Epithelial cell of prostate (primary cell): Measurements from ENCODE around the gene EXOC3.
"Not testable (repeated sequence)": the region's sequence is repeated elsewhere in the genome, so short reads cannot be mapped to it uniquely, and the experiment has no call there.

Source experiments
- DNase-seq: peaks from one replicate; pipeline ENCODE4 v3.0.0-alpha.2; 2011; ENCODE audit warnings: low read depth, low spot score
- H3K27ac ChIP-seq: fragments of 450-650 bp; 2 replicates; pipeline ENCODE4 v1.5.1; 2017; ENCODE audit warnings: mild to moderate bottlenecking

Gene EXOC3

GRCh38 chr5:483011-483410, 40.0 kb downstream of the EXOC3 start:
- no peak overlapping the region for H3K27ac ChIP-seq
- no peak for DNase-seq

- no peak overlapping the region for H3K27ac ChIP-seq
Measured at GRCh38 chr5:483434-484140, 40.6 kb downstream of the EXOC3 start.

GRCh38 chr5:484556-484955, 41.6 kb downstream of the EXOC3 start:
- DNase-seq: no peak
- no peak overlapping the region for H3K27ac ChIP-seq

More at GRCh38 chr5:483434-484140, 40.6 kb downstream of the EXOC3 start:
- DNase-seq: no peak

GRCh38 chr5:485113-485945, 42.4 kb downstream of the EXOC3 start:
- H3K27ac ChIP-seq: no peak overlapping the region
- no peak for DNase-seq

- H3K27ac ChIP-seq: no peak overlapping the region
- no peak for DNase-seq
Measured at GRCh38 chr5:485946-486491, 43.0 kb downstream of the EXOC3 start.

- H3K27ac ChIP-seq, DNase-seq: not testable (repeated sequence)
Measured at GRCh38 chr5:486597-486996, 43.6 kb downstream of the EXOC3 start.

GRCh38 chr5:488241-488640, 45.3 kb downstream of the EXOC3 start:
- H3K27ac ChIP-seq: no peak overlapping the region

GRCh38 chr5:488744-489688, 46.0 kb downstream of the EXOC3 start:
- no peak for DNase-seq

More at GRCh38 chr5:488241-488640, 45.3 kb downstream of the EXOC3 start:
- no peak for DNase-seq

GRCh38 chr5:489689-490080, 46.7 kb downstream of the EXOC3 start:
- H3K27ac ChIP-seq: no peak overlapping the region
- no peak for DNase-seq

More at GRCh38 chr5:488744-489688, 46.0 kb downstream of the EXOC3 start:
- H3K27ac ChIP-seq: no peak overlapping the region

- H3K27ac ChIP-seq: no peak overlapping the region
- DNase-seq: no peak
Measured at GRCh38 chr5:490116-491106, 47.4 kb downstream of the EXOC3 start.

GRCh38 chr5:491119-491855, 48.3 kb downstream of the EXOC3 start:
- DNase-seq: no peak
- H3K27ac ChIP-seq: no peak overlapping the region

- DNase-seq: no peak
- H3K27ac ChIP-seq: no peak overlapping the region
Measured at GRCh38 chr5:491856-492155, 48.8 kb downstream of the EXOC3 start.

- no peak for DNase-seq
Measured at GRCh38 chr5:492314-492893, 49.4 kb downstream of the EXOC3 start.

GRCh38 chr5:493119-493701, 50.2 kb downstream of the EXOC3 start:
- no peak for DNase-seq

More at GRCh38 chr5:492314-492893, 49.4 kb downstream of the EXOC3 start:
- H3K27ac ChIP-seq: no peak overlapping the region

GRCh38 chr5:493758-494157, 50.8 kb downstream of the EXOC3 start:
- no peak overlapping the region for H3K27ac ChIP-seq
- no peak for DNase-seq

More at GRCh38 chr5:493119-493701, 50.2 kb downstream of the EXOC3 start:
- H3K27ac ChIP-seq: no peak overlapping the region

GRCh38 chr5:494667-495255, 51.8 kb downstream of the EXOC3 start:
- no peak for DNase-seq
- no peak overlapping the region for H3K27ac ChIP-seq

GRCh38 chr5:496028-496427, 53.1 kb downstream of the EXOC3 start:
- no peak overlapping the region for H3K27ac ChIP-seq
- no peak for DNase-seq
